ENCODE measurements around the gene MKNK1.

GRCh38 chr1:46635205-46635604, 31.1 kb upstream of the MKNK1 start:
- TF ChIP-seq EZH2 (IDR thresholded peaks at IDR 0.05) (no peak), POLR2AphosphoS5 (IDR thresholded peaks at IDR 0.05; ENCODE audit: borderline replicate concordance, low read depth, low read length) (no peak)
